NCI-H146 treated with DMSO at 0.1 percent for 48 hours (cell line): ENCODE data around the gene NPAS3.

Source experiments
- DNase-seq: peaks from one replicate; lab custom pipeline; 2025; ENCODE audit not compliant: unreplicated experiment; lab: John Stamatoyannopoulos, UW

The NPAS3 gene

DNA sequence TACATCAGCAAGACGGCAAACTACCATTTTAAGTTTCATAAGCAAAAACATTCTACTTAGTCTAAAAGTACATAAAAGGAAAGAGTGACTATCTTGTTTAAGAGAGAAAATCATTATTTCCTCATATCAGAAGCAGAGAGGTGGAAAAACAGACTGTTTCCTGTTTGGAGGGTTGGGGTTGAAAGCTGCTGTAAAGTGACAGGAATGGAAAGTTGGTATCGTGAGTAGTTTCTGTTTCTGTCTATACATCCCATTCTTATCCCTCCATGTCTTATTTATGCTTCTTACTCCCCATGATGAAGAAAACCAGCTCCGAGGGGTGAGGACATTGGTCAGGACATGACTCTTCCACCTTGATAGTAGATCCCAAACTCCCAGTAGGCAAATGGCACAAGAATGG is 795.7 kb downstream of the NPAS3 start:
- DNase-seq: no peak

DNA sequence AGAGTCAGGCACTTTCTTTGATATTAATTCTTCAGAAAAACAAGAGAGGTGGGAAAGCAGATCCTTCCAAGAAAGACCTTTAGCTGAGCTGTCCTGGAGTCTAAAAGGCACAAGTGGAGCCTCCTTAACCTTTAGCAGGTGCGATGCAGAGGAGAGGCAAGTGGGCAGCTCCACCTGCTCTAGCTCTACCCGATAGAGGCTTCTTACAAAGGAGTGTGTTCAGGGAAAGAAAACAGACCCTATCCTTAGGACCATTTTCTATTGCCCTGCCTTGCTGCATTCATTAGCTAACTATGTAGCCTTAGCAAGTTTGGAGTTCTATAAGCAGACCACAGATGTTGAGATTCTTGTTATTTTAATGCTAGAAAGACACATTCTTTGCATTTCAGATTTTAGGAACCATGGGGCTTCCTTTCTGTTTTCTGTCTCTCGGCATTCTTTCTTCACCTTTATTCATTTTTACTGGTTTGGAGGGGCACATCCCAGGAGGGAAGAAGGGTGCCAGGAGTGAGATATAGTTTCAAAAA is 797.7 kb downstream of the NPAS3 start:
- no peak for DNase-seq

DNA sequence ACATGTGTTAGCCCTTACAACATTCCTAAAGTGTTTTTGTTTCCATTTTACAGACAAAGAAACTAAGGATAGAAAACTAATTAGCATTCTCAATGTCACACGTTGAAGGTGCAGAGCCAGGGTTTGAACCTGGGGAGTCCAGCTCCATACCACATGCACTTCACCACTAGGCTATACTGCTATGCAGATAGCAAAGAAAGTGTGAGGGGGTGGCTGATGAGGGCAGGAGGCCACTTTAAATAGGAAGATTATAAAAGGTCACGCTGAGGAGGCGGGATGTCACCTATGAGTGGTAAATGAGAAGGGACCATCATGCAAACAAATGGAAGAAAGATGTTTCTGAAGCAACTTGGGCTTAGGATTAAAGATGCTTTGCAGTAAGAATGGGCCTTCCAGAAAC is 798.3 kb downstream of the NPAS3 start:
- DNase-seq: no peak

DNA sequence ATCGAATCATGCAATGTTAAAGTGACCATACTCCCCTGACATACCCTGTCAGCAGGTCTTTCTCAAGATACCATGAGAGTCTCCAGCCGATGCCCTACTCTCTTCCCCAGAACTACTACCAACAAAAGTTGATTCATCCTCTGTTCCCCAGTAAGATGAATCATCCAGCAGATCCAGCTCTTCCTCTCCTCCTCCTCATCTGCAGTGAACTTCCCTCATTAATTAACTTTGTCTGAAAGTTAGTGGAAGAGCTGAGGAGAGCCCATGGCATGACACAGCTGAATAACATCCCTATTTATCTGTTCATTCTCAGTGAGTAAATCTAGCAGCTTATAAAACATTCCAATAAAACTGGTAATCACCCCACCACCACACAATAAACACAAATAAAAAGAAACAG is 798.8 kb downstream of the NPAS3 start:
- DNase-seq: no peak

DNA sequence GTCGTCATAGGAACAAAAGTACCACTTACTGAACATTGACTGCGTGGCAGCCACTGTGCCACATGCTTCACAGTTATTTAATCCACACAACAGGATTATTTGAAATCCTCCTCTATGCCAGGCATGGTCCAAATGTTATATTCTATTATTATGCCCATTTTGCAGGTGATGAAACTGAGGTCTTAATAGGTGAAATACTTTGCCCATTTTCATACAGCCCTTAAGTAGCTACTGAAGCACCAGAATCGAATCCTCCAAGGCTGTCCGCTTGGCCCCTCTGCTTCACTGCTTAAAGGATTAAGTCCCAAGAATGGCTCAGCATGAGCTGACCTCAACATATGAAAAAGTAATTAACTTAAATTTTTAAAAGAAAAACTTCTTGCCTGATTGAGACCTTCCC is 799.4 kb downstream of the NPAS3 start:
- no peak for DNase-seq

DNA sequence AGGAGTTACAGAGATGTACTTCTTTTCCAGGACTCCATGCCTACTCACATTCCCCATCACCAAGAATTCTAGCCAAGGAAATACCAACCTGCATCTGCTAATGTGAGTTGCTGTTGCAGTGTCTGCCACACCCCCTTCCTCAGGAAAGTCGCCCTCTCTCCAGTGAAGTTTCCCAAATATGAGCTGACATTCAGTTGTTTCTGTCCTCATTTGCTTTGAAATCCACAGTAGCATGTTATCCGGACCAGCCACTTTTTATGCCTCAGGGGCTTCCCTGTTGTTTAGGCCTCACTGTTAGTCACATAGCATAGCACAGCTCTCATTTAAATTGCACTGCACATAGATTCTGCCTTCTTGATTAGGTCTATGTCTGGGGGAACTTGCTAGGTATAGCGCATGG is 799.8 kb downstream of the NPAS3 start:
- no peak for DNase-seq

DNA sequence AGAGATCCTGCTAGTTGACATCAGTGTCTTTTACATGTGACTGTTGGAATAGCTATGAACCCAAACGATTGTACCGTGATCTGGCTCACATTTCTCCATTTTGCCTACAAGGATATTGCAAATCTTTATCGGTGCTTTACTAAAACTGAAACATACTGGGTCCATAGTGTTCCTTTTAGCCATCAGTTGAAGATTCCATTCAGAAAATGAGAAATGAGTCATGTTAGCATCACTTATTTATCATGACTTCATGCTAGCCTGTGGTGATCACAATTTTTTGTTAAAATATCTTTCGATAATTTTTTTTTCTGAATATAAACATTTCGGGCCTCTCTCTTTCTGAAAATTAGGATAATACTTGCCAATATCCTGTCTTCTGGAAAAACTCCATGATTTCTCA is 801.9 kb downstream of the NPAS3 start:
- no peak for DNase-seq

DNA sequence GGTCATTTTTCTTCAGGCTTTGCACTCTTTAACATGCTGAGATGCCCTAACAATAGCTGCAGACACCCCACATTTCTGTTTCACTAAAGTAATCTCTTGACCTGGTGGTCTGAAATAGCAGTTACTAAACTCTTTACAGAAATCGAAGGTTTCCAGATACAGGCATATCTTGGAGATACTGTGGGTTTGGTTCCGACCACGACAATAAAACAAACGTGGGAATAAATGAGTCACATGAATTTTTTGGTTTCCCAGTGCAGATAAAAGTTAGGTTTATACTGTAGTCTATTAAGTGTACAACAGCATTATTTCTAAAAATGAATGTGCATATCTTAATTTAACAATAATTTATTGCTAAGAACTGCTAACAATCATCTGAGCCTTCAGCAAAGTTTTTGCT is 803.5 kb downstream of the NPAS3 start:
- DNase-seq: no peak

DNA sequence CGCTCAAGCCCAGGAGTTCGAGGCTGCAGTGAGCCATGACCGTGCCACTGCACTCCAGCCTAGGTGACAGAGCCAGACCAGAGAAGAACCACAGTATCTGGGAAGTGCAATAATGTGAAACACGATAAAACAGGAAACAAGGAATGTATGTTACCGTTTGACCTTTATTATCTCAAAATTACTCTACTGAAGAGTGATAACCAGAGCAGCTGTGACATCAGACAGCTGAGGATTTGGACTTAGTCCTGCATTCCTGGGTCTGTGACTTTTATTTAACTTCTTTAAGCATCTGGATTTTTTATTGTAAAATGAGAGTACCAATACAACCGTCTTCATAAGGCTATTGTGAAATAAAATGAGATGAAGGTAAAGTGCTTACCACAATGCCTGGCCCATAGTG is 806.5 kb downstream of the NPAS3 start:
- DNase-seq: no peak

DNA sequence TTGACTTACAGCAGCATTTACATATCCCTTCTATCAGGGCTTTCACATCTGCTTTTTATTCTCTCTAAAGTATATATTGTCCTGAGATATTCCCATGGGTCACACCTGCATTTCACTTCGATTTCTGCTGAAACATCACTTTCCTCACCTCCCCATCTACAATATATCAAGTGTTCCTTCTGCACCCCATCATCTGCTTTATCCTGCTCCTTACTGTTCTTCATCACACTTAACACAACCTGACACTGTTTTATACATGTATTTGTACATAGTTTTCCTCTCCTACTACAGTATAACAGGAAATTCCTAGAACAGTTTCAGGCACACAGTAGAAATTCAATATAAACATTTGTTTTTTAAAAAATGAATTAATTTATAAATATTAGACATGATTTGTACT is 809.1 kb downstream of the NPAS3 start:
- no peak for DNase-seq

DNA sequence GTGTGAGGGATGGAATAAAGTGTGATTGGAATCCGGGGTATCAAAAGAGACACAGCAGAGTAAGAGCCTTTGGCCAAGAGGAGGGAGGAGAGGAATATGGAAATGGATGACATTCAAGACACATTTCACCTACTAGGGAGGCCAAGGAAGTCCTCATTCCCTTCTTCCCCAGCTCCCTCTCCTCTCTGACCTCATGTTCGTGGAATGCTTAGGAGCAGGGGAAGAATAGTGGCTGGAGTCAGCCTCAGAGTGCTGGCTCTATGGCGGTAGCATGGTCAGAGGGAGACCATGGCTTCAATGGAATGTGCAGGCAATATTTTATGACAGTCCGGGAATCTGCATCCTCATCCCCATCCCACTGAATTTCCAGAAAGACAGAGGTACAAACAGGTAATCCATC is 815.6 kb downstream of the NPAS3 start:
- no peak for DNase-seq

DNA sequence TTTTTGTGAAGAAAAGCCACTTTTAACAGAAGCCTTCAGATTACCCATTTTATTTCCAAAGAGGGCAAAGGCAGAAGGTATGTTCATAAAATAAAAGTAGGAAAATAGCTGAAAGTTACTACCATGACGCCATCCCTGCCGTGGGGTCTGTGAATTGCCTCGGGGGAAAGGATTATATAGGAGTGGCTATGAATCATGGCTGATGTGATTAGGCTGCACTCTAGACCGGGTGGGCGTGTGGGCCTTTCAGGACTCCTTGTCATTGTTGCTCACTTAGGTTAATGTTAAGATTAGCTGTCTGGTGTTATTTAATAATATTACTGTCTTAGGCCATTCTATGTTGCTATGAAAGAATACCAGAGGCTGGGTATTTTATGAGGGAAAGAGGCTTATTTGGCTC is 816.7 kb downstream of the NPAS3 start:
- DNase-seq: no peak

DNA sequence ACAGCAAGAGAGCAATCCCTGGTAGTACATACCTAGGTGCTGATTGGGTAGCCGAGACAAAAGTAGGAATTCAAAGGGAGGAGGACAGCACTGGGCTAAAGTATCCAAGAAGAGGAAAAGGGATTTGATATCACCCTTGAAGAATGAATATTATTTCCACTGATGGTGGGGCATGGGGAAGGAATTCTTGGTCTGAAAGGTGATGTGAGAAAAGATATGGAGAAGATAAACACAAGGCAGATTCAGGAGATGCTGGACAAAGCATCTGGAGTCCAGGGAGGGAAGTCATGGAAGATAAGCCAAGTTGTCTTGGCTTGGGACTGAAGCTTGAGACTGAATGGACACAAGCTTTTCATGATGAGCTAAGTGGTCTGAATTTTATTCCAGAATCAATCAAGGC is 818.2 kb downstream of the NPAS3 start:
- no peak for DNase-seq

DNA sequence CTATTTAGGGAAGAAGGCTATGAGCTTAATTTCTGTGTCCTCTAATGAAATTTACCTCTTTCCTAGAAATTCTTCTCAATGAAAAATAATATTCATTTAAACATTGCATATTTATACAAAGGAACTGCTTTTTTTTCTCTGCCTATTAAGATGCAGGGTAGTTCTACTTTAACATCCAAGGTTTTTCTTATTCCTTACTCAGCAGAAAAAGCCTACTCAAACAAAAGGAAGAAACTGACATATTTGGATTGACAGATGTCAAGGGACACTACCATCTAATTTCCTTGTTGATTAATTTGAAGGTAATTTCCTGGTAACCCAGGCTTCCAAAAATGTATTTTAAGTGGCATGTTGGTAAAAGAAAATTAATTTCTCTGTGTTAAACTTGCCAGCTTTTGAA is 819.9 kb downstream of the NPAS3 start:
- no peak for DNase-seq

DNA sequence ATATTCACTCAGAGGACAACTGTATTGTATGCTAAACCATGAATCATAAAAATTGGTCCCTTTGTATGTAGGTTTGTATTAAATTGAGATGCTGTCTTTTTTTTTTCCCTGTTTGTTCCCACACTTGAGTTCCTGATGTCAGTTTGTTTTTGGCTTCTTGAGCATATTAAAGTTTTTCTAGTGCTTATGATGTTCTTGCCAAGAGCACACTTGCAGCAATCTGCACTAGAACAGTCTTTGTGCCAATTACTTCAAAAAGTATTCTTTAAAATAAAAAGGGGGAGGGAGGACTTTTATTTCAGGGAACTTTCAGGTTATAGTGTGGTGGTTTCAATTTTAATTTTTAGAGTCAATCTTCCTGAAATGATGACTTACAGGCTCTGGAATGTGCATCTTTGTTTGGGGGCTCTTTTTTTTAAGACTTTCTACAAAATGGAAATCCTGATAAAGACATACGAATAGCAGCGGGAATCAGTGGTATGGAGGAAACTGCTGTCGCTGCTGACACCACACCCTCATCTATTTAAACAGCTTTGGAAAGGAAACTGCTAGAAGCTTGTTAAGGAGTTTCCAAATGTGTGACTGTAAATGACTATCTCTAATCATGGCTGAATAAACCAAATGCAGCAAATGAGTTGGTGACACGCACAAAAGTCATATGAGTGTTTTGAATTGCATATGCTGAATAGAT is 823.6 kb downstream of the NPAS3 start:
- no peak for DNase-seq

DNA sequence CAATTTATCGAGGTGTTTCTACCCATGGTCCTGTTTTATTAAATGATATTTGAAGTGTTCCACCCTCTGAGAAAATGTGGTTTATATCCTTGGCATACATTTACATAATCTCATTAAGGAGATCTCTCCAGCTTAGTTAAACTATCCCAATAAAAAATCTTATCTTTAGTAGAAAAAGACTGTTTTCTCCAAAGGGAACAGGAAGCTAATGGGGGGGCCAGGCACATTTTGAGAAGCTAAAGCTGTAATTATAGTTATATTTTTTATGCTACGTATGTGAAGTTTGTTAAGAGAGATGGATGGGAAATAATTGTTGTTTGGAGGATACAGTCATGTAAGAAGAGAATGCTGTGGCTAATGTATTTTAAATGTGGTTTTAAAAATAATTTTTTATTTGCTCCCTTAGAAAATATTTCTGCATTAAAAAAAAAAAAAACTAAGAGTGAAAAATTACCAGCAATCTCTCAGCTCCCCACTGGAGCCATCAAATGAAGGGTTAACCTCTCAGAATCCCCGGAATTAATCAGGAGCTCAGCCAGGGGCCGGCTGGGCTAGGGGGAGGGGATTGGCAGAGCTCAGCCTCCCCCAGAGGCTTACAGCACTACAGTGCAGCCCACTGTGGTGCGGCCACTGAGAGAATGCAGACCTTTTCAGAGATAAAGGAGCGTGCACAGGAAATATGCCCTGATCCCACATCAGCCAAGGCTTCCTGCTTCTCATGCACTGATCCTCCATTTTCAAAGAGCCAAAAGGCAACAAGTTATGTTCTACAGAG is 826.4 kb downstream of the NPAS3 start:
- DNase-seq: no peak

DNA sequence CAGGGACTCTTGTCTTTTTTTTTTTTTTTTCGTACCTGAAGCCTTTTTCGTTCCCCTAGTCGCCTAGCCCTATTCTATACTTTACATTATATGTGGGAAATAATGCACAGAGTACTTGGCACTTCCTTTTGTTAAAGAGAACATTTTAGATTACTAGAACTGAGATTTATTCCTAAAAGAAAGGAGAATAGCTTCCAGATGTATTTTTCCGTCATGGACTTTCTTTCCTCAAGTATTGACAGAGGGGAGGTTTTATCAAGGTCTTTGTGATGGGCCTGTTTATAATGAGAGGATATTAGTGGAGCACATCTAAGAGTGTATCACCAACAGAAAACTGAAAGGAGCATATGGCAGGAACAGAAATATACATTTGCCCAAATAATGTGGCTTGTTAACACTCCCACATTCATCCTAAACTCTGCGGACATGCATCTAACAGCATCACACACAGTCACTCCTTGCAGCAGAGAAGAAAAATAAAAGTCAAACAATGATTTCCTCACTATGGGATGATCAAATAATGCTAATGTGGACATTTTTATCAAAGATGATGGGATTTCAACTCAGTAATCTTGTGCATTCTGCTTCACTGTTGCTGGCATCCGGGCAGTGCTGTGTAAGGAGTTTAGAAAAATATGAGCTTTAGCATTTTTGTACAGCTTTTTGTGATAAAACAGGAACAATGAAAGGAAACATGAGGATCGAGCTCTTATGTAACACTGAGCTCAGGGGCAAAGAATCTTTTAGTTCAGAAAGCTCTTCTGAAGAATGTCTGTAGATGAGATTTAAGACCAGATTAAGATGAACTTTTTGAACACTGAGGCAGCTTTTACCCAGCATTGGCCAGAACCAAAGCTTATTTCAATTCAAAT is 829.1 kb downstream of the NPAS3 start:
- DNase-seq: no peak

DNA sequence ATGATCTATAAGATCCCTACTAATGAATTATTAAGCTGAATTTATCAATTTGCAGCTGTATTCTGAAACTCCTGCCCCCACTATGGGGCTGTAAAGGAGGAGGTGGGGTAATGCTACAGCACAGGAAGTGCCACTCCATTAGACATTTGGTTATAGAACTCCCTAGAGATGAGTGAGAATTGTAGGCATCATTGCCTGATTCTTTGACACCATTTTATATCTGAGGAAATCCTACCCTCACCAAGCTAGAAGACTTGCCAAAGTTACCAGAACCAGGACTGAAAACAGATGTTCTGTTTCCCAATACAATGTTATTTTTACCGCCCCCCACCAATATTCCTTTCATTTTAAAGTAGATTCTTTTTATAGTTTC is 829.8 kb downstream of the NPAS3 start:
- no peak for DNase-seq

DNA sequence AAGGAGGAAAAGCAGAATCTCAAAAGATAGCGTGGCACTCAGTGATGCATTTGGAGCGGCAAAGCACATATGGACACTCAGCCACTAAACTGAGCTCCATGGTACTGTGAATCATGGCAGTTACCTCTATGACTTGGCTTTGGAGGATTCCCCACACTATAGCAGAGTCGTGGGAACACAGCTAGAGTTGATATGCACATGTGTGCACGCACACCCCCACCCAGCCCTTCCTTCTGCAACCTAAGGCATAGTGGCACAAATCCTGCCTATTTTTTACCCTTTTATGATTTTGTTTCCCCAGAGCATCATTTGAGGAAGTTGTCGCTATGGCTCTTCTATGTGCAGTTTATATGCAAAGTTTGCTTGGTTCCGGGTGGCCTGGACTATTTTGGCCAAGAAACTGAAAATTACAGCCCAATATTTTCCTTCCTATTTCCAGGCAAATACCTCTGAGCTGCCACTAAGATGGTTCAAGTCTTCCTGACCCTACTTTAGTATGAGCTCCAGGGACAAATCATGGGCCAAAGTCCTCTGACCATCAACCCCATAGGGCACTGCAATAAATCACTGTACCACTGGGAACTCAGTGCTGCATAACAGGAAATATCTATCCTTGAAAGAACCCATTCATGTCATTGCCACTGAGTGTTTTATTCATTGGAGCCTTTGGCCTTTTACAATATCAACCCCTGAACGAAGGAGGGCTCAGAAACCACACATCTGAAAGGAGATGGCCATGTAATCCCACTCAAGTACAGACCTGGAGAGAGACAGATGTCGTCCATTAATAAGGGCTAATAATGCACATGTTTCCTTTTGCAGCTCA is 834.7 kb downstream of the NPAS3 start:
- no peak for DNase-seq

DNA sequence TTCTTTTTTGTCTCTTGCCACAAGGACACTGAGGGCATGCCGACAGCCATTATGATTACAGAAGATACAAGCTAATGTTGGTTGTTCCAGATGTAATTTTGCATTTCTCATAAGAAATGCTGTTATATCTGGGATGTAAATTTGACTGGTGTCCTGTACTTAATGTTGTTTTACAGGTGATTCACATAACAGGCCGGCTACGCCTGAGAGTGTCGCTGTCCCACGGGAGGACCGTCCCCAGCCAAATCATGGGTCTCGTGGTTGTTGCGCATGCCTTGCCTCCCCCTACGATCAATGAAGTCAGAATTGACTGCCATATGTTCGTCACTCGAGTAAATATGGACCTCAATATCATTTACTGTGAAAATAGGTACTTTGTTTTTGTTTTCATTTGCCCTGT is 835.5 kb downstream of the NPAS3 start:
- DNase-seq: no peak
